Activated naive CD8-positive, alpha-beta T cell (primary cell): ENCODE measurements around the gene STPG1.

Experiments
- H3K27ac Mint-ChIP-seq: one replicate; pipeline ENCODE4 v1.8.0; 2021; ENCODE audit warnings: mixed read lengths
- H3K27me3 Mint-ChIP-seq: one replicate; pipeline ENCODE4 v1.8.0; 2021; ENCODE audit warnings: mixed read lengths
- H3K36me3 Mint-ChIP-seq: one replicate; pipeline ENCODE4 v1.8.0; 2021; ENCODE audit warnings: mixed read lengths
- H3K4me1 Mint-ChIP-seq: one replicate; pipeline ENCODE4 v1.8.0; 2021; ENCODE audit warnings: low read depth, mixed read lengths
- H3K4me3 Mint-ChIP-seq: one replicate; pipeline ENCODE4 v1.8.0; 2021; ENCODE audit warnings: mild to moderate bottlenecking, mixed read lengths
- H3K9me3 Mint-ChIP-seq: one replicate; pipeline ENCODE4 v1.8.0; 2021; ENCODE audit warnings: low read depth, mixed read lengths

STPG1 gene

DNA sequence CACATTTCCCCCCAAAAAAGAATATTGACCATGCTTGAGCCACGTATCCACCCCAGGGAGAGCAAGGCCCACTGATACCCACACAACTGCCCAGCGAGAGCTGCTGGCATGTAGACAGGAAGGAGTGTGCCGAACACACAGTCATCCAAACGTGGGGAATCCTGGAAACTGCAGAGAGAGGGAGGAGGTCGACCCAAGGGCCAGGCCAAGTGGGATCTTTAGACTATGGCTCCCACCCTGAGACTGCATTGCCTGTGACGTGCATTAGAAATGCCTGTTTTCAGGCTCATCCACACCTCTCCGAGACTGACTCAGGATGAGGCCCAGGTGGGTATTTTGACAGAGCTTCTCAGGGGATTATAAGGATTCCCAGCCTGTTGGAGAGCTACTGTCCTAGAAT lies 27.9 kb upstream of the STPG1 start:
- Mint-ChIP-seq H3K27me3 (no peaks in the 10 kb centered on the region), H3K36me3 (peaks cover 12% of the 10 kb centered on the region), H3K27ac (no peak overlapping the region), H3K9me3 (no peaks in the 10 kb centered on the region), H3K4me3 (no peak overlapping the region), H3K4me1 (peaks cover 8% of the 10 kb centered on the region)

DNA sequence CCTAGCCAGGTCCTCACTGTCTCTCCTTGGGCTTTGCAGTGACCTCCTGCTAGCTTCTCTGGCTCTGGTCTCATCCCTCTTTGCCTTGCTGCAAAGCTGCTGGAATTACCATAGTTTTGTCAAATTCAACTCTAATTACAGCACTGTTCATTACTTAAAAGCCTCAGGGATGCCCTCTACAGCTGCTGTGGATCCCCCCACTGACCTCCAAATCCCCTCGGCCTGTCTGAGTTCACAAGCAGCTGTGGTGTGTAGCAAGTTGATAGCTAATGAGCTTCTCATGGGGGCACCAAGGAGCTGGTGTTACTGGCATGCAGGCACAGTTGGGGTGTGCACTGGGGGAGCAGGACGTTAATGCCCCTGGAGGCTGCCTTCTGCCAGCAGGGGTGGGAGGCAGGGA lies 26.9 kb upstream of the STPG1 start:
- Mint-ChIP-seq H3K36me3 (peaks cover 7% of the 10 kb centered on the region), H3K4me3 (no peak overlapping the region), H3K27ac (no peak overlapping the region), H3K4me1 (peaks cover 13% of the 10 kb centered on the region), H3K9me3 (no peaks in the 10 kb centered on the region), H3K27me3 (no peaks in the 10 kb centered on the region)

DNA sequence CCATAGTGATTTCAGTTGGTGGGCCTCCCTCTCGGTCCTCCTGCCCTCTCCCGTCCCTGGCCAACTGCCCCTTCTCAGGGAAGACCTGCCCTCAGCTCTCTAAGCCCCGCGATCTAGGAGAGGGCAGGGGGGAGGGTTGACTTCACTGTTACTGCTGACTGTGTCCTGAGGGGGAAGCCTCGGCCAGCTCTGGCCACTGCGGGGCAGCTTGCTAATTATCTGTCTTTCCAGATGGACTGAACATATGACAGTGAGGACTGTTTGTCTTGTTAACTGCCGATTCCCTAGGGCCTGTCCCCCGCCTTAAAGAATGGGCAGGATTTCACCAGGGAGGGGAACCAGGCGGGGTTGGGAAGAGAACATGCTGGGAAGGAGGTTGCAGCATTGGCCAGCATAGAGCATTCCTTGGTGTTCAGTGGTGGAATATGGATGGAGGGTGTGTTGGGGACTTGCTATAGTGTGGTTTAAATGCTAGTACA lies 24.9 kb upstream of the STPG1 start:
- Mint-ChIP-seq H3K9me3 (no peaks in the 10 kb centered on the region), H3K4me3 (no peak overlapping the region), H3K4me1 (peaks cover 28% of the 10 kb centered on the region), H3K36me3 (peaks cover 12% of the 10 kb centered on the region), H3K27ac (peak overlapping the region; percentile 41), H3K27me3 (no peaks in the 10 kb centered on the region)

DNA sequence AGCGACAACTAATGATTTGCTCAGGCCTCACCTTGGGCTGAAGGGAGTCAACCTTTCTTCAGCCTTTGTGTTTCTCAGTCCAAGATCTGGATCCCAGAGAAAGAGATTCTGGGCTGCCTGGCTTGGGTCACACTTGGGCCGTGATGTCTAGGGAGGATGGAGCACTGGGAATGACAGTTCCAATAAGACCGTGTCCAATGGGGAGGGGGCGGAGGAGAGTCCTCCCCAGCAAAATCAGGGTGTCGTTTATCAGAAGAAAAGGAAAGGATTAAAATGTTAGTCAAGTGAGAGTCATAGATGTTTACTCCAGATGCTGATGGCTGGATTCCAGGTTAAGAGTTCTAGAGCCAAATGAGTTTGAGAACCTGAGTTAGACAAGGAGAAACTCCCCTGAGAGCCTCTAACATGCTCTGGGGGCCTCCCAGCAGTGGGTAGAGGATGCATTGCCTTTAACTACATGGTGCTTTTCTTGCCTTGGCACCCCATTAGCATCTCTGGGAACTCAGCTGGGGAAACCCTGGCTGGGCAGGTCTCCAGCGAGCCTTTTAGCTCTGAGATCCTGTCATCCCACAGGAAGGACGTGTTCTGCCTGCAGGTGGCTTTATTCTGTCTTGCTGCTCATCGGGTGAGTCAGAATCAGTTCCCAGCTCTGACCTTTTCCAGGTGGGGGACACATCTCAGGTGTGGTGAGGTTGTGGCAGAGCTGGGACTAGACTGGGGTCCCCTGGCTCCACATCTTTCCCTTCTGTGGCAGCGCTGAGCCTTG lies 24.2 kb upstream of the STPG1 start:
- Mint-ChIP-seq H3K36me3 (peaks cover 17% of the 10 kb centered on the region), H3K4me1 (peaks cover 29% of the 10 kb centered on the region), H3K4me3 (no peak overlapping the region), H3K27me3 (no peaks in the 10 kb centered on the region), H3K9me3 (no peaks in the 10 kb centered on the region), H3K27ac (no peak overlapping the region)

DNA sequence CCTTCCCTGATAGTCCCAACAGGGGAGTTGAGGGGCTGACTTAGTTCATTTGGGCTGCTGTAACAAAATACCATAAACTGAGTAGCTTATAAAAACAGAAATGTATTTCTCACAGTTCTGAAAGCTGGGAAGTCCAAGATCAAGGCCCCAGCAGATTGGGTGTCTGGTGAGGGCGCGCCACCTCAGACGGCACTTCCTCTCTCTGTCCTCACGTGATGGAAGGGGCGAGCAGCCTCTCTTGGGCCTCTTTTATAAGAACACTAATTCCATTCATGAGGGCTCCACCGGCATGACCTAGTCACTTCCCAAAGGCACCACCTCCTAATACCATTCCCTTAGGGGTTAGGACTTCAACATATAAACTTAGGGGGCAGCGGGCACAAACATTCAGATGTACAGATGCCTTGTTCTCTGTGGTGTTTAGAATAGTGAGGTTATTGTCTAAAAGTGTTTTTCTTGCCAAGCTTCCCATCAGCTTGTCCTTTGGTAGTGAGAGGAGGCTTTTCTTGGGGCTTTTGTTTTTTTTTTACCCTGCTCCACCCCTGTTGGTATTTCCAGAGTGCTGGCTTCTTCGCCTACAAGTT lies 22.3 kb upstream of the STPG1 start:
- H3K36me3 Mint-ChIP-seq: peaks cover 21% of the 10 kb centered on the region
- peaks cover 33% of the 10 kb centered on the region for H3K4me1 Mint-ChIP-seq
- H3K9me3 Mint-ChIP-seq: no peaks in the 10 kb centered on the region
- H3K27me3 Mint-ChIP-seq: no peaks in the 10 kb centered on the region
- no peak overlapping the region for H3K4me3 Mint-ChIP-seq
- H3K27ac Mint-ChIP-seq: peak overlapping the region; percentile 75

DNA sequence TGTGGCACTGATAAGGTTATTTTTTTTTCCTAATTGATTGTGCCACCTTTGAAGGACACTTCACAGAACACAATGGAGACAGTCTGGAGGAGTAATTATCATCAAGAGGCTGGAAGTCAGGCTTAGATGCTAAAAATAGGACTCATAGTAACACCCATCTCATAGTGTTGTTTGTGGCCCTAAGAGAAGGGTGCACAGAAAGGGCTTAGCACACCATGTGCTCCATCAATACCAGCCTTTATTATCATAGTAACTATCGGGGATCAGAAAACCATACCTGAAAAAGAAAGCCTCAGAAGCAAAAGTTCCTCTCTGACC lies 13.9 kb upstream of the STPG1 start:
- Mint-ChIP-seq H3K4me3 (no peak overlapping the region), H3K27me3 (no peaks in the 10 kb centered on the region), H3K9me3 (no peaks in the 10 kb centered on the region), H3K36me3 (peaks cover 21% of the 10 kb centered on the region), H3K27ac (no peak overlapping the region), H3K4me1 (peaks cover 65% of the 10 kb centered on the region)

DNA sequence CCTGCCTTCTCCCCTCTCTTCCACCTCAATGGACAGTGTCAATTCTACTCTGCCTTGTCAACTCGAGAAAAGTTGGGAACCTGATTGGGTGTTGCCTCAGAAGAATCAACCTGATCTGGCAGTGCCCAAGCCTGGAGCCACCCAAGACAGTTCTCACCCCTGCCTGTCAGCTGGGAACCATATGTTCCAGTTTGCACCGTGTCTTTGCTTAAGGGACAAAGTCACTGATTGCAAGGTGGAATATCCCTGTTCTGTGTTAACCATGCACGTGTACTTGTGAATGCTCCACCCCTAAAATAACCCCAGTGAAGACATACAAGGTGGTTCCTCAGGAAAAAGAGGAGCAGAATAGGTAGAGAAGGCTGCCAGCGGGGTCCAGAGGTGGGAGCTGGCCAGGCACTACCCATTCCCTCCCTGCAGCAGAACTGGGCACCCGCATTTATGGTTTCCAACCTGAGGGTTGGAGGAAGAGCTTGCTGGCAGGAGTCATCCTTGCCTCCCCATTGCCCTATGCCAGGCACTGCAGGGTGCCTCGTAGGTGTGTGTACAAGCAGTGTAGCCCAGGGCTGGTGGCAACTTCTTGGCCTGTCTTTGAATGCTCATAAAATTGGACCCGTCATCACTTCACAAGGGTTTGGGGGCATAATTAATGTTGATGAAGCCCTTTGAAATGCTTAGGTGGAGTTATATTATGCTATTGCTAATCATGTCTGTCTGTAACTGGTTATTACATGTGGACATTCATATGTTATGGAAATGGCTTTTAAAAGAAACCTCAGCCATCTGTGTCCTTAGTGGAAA lies 13.4 kb upstream of the STPG1 start:
- Mint-ChIP-seq H3K4me1 (peaks cover 69% of the 10 kb centered on the region), H3K36me3 (peaks cover 24% of the 10 kb centered on the region), H3K4me3 (no peak overlapping the region), H3K9me3 (no peaks in the 10 kb centered on the region), H3K27ac (no peak overlapping the region), H3K27me3 (no peaks in the 10 kb centered on the region)

DNA sequence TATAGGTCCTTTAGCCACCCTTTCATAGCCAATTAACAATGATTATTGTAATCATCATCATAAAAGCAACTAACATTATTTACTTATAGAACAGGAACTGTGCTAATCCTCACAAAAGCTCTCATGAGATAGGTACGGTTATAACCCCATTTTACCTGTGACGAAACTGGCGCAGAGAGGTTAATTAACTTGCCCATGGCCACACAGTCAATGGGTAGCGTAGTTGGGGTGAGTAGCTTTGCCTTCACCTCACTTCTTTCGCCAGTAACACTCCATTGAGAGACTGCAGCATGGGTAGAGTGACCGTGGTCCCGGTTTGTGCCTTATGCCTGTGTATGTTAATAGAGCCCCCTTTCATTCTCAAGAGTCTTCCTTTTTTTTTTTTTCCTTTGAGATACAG lies 12.3 kb upstream of the STPG1 start:
- Mint-ChIP-seq H3K4me1 (peaks cover 71% of the 10 kb centered on the region), H3K36me3 (peaks cover 22% of the 10 kb centered on the region), H3K27ac (no peak overlapping the region), H3K27me3 (no peaks in the 10 kb centered on the region), H3K9me3 (no peaks in the 10 kb centered on the region), H3K4me3 (no peak overlapping the region)

DNA sequence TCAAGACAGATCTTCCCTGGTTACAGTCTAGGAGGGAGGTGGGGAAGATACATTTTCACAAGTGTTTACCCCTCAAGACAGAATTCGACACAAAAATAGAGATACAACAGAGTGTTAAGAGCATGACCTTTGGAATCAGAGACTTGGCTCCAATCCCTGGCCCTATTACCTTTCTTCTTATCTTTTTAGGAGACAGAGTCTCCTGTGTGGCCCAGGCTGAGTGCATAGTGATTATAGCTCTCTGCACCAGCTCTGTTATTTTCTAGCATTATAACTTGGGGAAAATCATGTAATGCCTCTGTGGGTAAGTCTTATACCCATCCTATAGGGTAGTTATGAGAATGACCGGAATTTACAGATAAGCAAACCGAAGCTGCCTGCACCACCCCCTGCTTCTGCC lies 11.9 kb upstream of the STPG1 start:
- Mint-ChIP-seq H3K9me3 (no peaks in the 10 kb centered on the region), H3K27ac (peak overlapping the region; percentile 35), H3K4me3 (no peak overlapping the region), H3K4me1 (peaks cover 72% of the 10 kb centered on the region), H3K36me3 (peaks cover 22% of the 10 kb centered on the region), H3K27me3 (no peaks in the 10 kb centered on the region)

DNA sequence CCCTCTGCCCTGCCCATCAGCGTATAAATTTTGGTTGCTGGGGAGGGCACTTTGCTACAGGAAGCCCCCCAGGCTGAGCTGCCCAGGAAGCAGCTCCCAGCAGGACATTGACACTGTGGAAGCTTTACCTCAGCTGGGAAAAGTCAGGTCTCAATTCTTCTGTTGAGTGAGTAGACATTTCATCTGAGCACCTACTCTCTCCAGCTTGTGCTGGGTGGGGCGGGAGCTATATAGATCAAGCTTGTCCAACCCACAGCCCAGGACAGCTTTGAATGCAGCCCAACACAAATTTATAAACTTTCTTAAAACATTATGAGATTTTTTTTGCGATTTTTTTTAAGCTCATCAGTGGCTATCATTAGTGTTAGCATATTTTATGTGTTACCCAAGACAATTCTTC lies 11.4 kb upstream of the STPG1 start:
- no peak overlapping the region for H3K4me3 Mint-ChIP-seq
- H3K9me3 Mint-ChIP-seq: no peaks in the 10 kb centered on the region

DNA sequence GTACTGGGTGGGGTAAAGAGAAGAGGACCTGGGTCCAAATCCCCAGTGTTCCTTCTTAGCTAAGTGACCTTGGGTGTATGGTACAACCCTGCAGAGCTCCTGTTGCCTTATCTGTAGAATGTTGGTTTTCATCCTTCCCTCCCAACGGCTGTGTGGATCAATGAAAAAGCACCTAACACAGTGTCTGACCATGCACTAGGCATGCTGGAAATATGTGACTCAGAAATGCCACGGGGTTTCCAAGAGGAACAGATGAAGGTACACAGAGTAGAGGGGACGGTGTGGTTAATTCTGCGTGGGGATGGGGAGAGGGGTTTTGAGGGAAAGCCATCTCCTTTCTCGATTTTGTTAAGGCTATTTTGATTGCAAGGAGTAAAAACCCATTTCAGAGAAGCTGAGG lies 10.6 kb upstream of the STPG1 start:
- no peak overlapping the region for H3K4me3 Mint-ChIP-seq
- H3K27ac Mint-ChIP-seq: peak overlapping the region; percentile 89
- peaks cover 20% of the 10 kb centered on the region for H3K36me3 Mint-ChIP-seq
- no peaks in the 10 kb centered on the region for H3K27me3 Mint-ChIP-seq
- H3K9me3 Mint-ChIP-seq: no peaks in the 10 kb centered on the region
- H3K4me1 Mint-ChIP-seq: peaks cover 74% of the 10 kb centered on the region

More for the DNA sequence above, 11.4 kb upstream of the STPG1 start:
- no peaks in the 10 kb centered on the region for H3K27me3 Mint-ChIP-seq
- peaks cover 72% of the 10 kb centered on the region for H3K4me1 Mint-ChIP-seq
- peak overlapping the region; percentile 35 for H3K27ac Mint-ChIP-seq
- H3K36me3 Mint-ChIP-seq: peaks cover 22% of the 10 kb centered on the region

DNA sequence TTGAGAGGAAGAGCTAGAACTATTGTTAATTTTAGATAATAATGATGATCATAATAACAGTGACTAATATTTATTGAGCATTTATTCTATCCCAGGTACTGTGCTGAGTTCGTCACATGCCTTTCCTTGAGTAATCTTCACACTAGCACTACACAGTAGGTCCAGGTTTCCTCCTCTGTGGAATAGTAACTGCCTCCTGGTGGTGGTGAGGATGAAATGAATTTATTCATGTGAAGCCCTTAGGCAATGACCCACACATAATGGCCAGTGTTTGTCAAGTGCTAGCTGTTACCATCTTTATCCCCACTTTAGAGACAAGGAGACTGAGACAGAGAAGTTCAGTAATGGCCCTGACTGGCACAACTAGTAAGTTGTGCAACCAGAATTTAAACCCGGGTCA lies 7.9 kb upstream of the STPG1 start:
- Mint-ChIP-seq H3K36me3 (peaks cover 17% of the 10 kb centered on the region), H3K4me1 (peaks cover 79% of the 10 kb centered on the region), H3K9me3 (no peaks in the 10 kb centered on the region), H3K27me3 (no peaks in the 10 kb centered on the region), H3K27ac (no peak overlapping the region), H3K4me3 (no peak overlapping the region)

DNA sequence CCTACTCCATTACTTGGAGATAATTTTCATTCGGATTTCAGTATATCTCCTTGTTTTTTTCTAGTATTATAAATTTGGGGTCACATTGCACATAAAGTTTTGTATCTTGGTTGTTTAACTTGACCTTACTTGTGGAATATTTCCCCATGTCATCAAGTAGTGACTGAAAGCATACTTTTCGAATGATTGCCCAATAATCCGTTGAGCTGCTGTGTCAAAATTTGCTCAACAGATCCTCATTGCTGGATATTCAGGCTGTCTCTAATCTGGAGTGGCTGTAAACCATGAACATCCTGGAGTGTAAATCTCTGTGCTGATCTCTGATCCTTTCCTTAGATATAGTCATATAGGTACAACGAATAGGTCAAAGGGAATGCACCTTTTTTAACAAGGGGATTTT lies 7.0 kb upstream of the STPG1 start:
- no peak overlapping the region for H3K27ac Mint-ChIP-seq
- H3K9me3 Mint-ChIP-seq: no peaks in the 10 kb centered on the region
- peaks cover 15% of the 10 kb centered on the region for H3K36me3 Mint-ChIP-seq
- no peaks in the 10 kb centered on the region for H3K27me3 Mint-ChIP-seq
- H3K4me3 Mint-ChIP-seq: no peak overlapping the region
- H3K4me1 Mint-ChIP-seq: peaks cover 82% of the 10 kb centered on the region

DNA sequence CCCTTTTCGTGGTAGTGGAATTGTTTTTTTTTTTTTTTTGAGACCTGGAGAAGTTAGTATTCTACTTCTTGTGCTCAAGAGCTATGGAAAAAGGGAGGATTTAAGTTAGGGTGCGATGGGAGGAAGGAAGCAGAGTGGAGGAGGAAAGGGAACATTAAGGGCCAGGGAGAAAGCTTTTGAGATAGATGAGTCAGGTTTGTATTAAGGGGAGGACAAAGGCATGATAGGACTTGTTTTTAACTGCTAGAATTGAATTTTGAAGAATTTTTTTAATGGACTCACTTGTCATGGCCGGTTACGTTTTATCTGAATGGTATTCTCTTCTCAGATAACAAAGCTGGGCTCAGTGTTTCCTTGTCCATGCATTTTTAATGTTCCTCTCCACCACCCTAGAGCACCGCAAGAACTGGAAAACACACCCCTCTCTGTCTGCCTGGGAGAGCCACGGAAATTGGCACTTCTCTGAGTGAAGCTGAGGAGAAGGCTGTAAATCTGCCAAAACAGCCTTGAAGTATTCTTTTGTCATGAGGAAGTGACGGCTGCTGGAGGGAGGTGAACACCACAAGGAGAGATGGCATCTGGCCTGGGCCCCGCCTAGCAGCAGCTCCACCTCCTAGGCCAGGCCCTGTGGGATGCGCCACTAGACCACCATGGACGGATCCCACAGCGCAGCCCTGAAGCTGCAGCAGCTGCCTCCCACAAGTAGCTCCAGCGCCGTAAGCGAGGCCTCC lies 5.5 kb upstream of the STPG1 start:
- Mint-ChIP-seq H3K9me3 (no peaks in the 10 kb centered on the region), H3K4me1 (peaks cover 77% of the 10 kb centered on the region), H3K4me3 (peak overlapping the region; percentile 66), H3K36me3 (peaks cover 10% of the 10 kb centered on the region), H3K27me3 (no peaks in the 10 kb centered on the region), H3K27ac (peak overlapping the region; percentile 74)

DNA sequence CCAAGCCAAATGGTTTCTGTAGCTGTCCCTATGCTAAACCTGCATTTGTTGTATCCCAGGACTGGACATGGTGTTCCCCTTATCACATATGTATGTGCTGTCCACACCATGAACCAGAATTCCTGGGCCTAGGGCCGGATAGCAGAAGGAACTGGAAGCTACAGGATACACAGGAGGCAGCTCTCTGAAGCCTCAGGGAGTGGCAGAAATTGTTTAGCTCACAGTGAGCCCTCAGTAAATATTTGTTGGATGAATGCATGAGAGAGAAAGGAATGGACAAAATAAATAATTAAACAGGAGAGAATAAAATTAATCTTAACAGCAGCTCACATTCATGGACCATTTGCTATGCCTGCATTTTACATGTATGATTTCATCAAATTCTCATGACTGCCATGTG lies 4.1 kb upstream of the STPG1 start:
- peak overlapping the region; percentile 96 for H3K4me3 Mint-ChIP-seq
- no peaks in the 10 kb centered on the region for H3K27me3 Mint-ChIP-seq
- H3K4me1 Mint-ChIP-seq: peaks cover 75% of the 10 kb centered on the region
- H3K27ac Mint-ChIP-seq: peak overlapping the region; percentile 46
- no peaks in the 10 kb centered on the region for H3K9me3 Mint-ChIP-seq
- H3K36me3 Mint-ChIP-seq: peaks cover 5% of the 10 kb centered on the region
